Endothelial cell of umbilical vein (primary cell): Measurements from ENCODE around the gene SCRN3. TPM values are rescaled to one million over a fixed set of nuclear protein-coding genes. Genes with fewer than 3 reads are reported as not detected.

Source experiments
- BruUV-seq: library from RNA; stranded (reverse); fragments of 400-500 nt; replicated peaks from 2 replicates; lab custom pipeline; 2021; lab: Mats Ljungman, UMichigan
- CTCF ChIA-PET: fragments of 300-600, 350-600 bp; sonication (Branson Sonifier 250); formaldehyde crosslinking; loops from one replicate; lab custom pipeline; 2021; ENCODE audit warnings: antibody characterized with exemption, inconsistent platforms; lab: Charles Lee
- POLR2A ChIA-PET: fragments of 300-600, 350-600 bp; sonication (Branson Sonifier 250); formaldehyde crosslinking; loops from one replicate; lab custom pipeline; 2021; ENCODE audit warnings: antibody characterized with exemption, inconsistent platforms; lab: Charles Lee
- DNase-seq: peaks from one replicate; pipeline ENCODE4 v3.0.0-alpha.2; 2011; ENCODE audit warnings: low read depth, low spot score
- FAIRE-seq: peaks from 2 replicates; lab custom pipeline; 2011; peaks lifted over from hg19 to GRCh38; lab: Jason Lieb, UNC
- H2AFZ ChIP-seq: 2 replicates; pipeline ENCODE4 v1.6.0; 2012; ENCODE audit warnings: low read depth, low read length, control low read depth, inconsistent platforms
- H3K27ac ChIP-seq: 2 replicates; pipeline ENCODE4 v1.5.1; 2011; ENCODE audit warnings: low read depth, mild to moderate bottlenecking, control low read depth, low read length, moderate library complexity; ENCODE audit not compliant: insufficient read depth
- H3K27me3 ChIP-seq, 2 experiments: 2 replicates each; pipeline versions ENCODE4 v1.6.0 to v1.6.1; 2011; ENCODE audit warnings: low read length in 2 of 2, mixed read lengths in 1 of 2; ENCODE audit not compliant: control insufficient read depth in 2 of 2, insufficient read depth in 2 of 2
- H3K36me3 ChIP-seq, 2 experiments: 2 replicates in 1 of 2; 3 replicates in 1 of 2; pipeline ENCODE4 v1.5.1; 2011; ENCODE audit warnings: low read length in 2 of 2, mild to moderate bottlenecking in 1 of 2, moderate library complexity in 1 of 2; ENCODE audit not compliant: control insufficient read depth in 2 of 2, insufficient read depth in 2 of 2; ENCODE audit errors: extremely low read depth in 1 of 2
- H3K4me1 ChIP-seq: 3 replicates; pipeline ENCODE4 v1.5.1; 2011; ENCODE audit warnings: mild to moderate bottlenecking, low read length; ENCODE audit not compliant: control insufficient read depth, insufficient read depth; ENCODE audit errors: extremely low read depth
- H3K4me2 ChIP-seq: 2 replicates; pipeline ENCODE4 v1.6.1; 2011; ENCODE audit warnings: low read length, control low read depth, mixed read lengths; ENCODE audit not compliant: insufficient read depth
- H3K4me3 ChIP-seq, 3 experiments: fragments of 200-600 bp in 1 of 3; sonication (generic), shearing (Covaris generic) in 1 of 3; replicated peaks in 1 of 3; 2 replicates each; pipeline ENCODE4 v1.5.1; 2011 to 2016; ENCODE audit warnings: control low read depth in 3 of 3, low read length in 3 of 3, mild to moderate bottlenecking in 2 of 3, inconsistent platforms in 1 of 3, low read depth in 1 of 3, moderate library complexity in 1 of 3; ENCODE audit not compliant: insufficient read depth in 1 of 3
- H3K79me2 ChIP-seq: 2 replicates; pipeline ENCODE4 v1.6.0; 2012; ENCODE audit warnings: low read length, inconsistent platforms; ENCODE audit not compliant: control insufficient read depth, insufficient read depth
- H3K9ac ChIP-seq: replicated peaks from 2 replicates; pipeline ENCODE3; 2011; ENCODE audit warnings: low read length, control low read depth; ENCODE audit not compliant: insufficient read depth; ENCODE audit errors: extremely low read depth
- H3K9me1 ChIP-seq: replicated peaks from 3 replicates; pipeline ENCODE4 v1.6.0; 2011; ENCODE audit warnings: mild to moderate bottlenecking, low read length; ENCODE audit not compliant: control insufficient read depth, insufficient read depth; ENCODE audit errors: extremely low read depth
- H3K9me3 ChIP-seq: replicated peaks from 2 replicates; pipeline ENCODE4 v1.5.1; 2012; ENCODE audit warnings: low read length, inconsistent platforms; ENCODE audit not compliant: control insufficient read depth, insufficient read depth
- H4K20me1 ChIP-seq: replicated peaks from 2 replicates; pipeline ENCODE3; 2011; ENCODE audit warnings: mild to moderate bottlenecking, low read length; ENCODE audit not compliant: control insufficient read depth, insufficient read depth; ENCODE audit errors: extremely low read depth
- CTCF ChIP-seq, 2 donors: IDR thresholded peaks; 1 replicate in 1 of 2; 2 replicates in 1 of 2; pipeline ENCODE4 v1.5.1; 2011; ENCODE audit warnings: low read length in 2 of 2, mild to moderate bottlenecking in 2 of 2, moderate library complexity in 2 of 2, control low read depth in 1 of 2, inconsistent platforms in 1 of 2, low read depth in 1 of 2; ENCODE audit not compliant: insufficient read depth in 1 of 2; ENCODE audit errors: extremely low read depth in 1 of 2
- EZH2 ChIP-seq: IDR thresholded peaks from 2 replicates; pipeline ENCODE4 v1.6.1; 2012; ENCODE audit warnings: borderline replicate concordance, low read depth, mild to moderate bottlenecking, moderate library complexity, low read length, inconsistent platforms; ENCODE audit not compliant: severe bottlenecking
- FOS ChIP-seq: IDR thresholded peaks from 2 replicates; pipeline ENCODE4 v1.6.1; 2011; ENCODE audit warnings: mild to moderate bottlenecking, low read length, moderate library complexity, borderline replicate concordance; ENCODE audit not compliant: insufficient read depth
- GATA2 ChIP-seq: IDR thresholded peaks from 2 replicates; pipeline ENCODE4 v1.7.0; 2011; ENCODE audit warnings: low read depth, mild to moderate bottlenecking, moderate library complexity, mixed read lengths, low read length; ENCODE audit not compliant: insufficient read length, insufficient read depth
- JUN ChIP-seq: IDR thresholded peaks from 2 replicates; pipeline ENCODE4 v1.6.1; 2011; ENCODE audit warnings: borderline replicate concordance, low read depth; ENCODE audit not compliant: insufficient read length, insufficient read depth
- MAX ChIP-seq: IDR thresholded peaks from 2 replicates; pipeline ENCODE4 v1.6.1; 2011; ENCODE audit not compliant: insufficient read depth, insufficient read length
- MYC ChIP-seq: IDR thresholded peaks from one replicate; pipeline ENCODE4 v1.6.1; 2011; ENCODE audit warnings: mild to moderate bottlenecking, low read depth, low read length
- POLR2A ChIP-seq: IDR thresholded peaks from 2 replicates; pipeline ENCODE4 v1.6.1; 2012; ENCODE audit warnings: low read depth, mild to moderate bottlenecking, control low read depth, low read length
- POLR2AphosphoS5 ChIP-seq: IDR thresholded peaks from 2 replicates; pipeline ENCODE4 v1.6.1; 2012; ENCODE audit warnings: low read depth, mild to moderate bottlenecking, control low read depth, low read length, moderate library complexity; ENCODE audit not compliant: insufficient read depth
- dilution Hi-C: fragments of 300-500 bp; cut with MboI; formaldehyde crosslinking; loops from one replicate; pipeline ENCODE4 v1.15.0; 2019; ENCODE audit warnings: low sequenced_read_pairs; ENCODE audit not compliant: extremely low pct_ligation_motif_present
- intact Hi-C: fragments of 100-400 bp; cut with micrococcal nuclease; formaldehyde crosslinking; loops from one replicate; pipeline ENCODE4 v1.10.0; 2022
- polyA plus RNA-seq, 4 experiments: library from polyadenylated mRNA; depleted of rRNA in 3 of 4; stranded (reverse) in 3 of 4; unstranded in 1 of 4; fragments of >200 nt; gene quantifications; 2 replicates each; pipeline versions ENCODE4 v1.2.1 to v1.2.3, GENCODE V29; 2011 to 2012; ENCODE audit warnings: missing spikeins in 1 of 4
- total RNA-seq: library from RNA; stranded (reverse); gene quantifications from 2 replicates; pipeline ENCODE4 v1.2.3, GENCODE V29; 2021

Gene SCRN3
- total and polyA plus RNA-seq, 2 donors (not counting 3 experiments of a cell fraction or from before 2014, with no cell fraction given) = 10.7 to 24.0 TPM

GRCh38 chr2:174431902-174432301, 36.4 kb downstream of the SCRN3 start:
- DNase-seq (no peak), FAIRE-seq (no peak)
- Histone ChIP-seq H3K9me1 (no peaks in the 10 kb centered on the region), H3K4me3 (no peak overlapping the region), H3K4me1 (peaks cover 11% of the 10 kb centered on the region), H3K27me3 (no peaks in the 10 kb centered on the region), H3K9me3 (no peaks in the 10 kb centered on the region), H3K4me2 (no peak overlapping the region), H2AFZ (no peak overlapping the region), H3K36me3 (peaks cover 0 to 1% of the 10 kb centered on the region in 2 experiments), H4K20me1 (no peaks in the 10 kb centered on the region), H3K79me2 (no peaks in the 10 kb centered on the region), H3K9ac (no peak overlapping the region), H3K27ac (no peak overlapping the region)
- TF ChIP-seq POLR2A (no peak), MAX (no peak), JUN (no peak), FOS (no peak), POLR2AphosphoS5 (no peak), MYC (no peak), GATA2 (no peak), CTCF (IDR thresholded peaks at IDR 0.05; ENCODE audit: extremely low read depth in 1 of 2, insufficient read depth in 1 of 2, low read depth in 1 of 2, low read length in 2 of 2) (no peak), EZH2 (no peak)
- dilution Hi-C loops (no loop called here), intact Hi-C loops (no loop called here)
- ChIA-PET POLR2A (no interaction called here), CTCF (interaction anchor here (1.6 kb wide), 1 partner anchor 11 kb away, joined by 4 read pairs; no protein-coding TSS in a partner anchor)
- no TSS peak for BruUV-seq
